Pancreas (tissue), 10 donors: ENCODE data around the gene PCNT. TPM values are rescaled to one million over a fixed set of nuclear protein-coding genes. Genes with fewer than 3 reads are reported as not detected.

ENCODE experiments used
- ATAC-seq, 4 donors: fragments of 200-7000 bp; cut with Tn5 transposase; one replicate each; pipeline versions ENCODE4 v1.8.0 to v1.9.1; 2020; ENCODE audit warnings: mild to moderate bottlenecking in 4 of 4, moderate library complexity in 4 of 4
- DNase-seq, 6 donors: peaks; one replicate each; pipeline ENCODE4 v3.0.0-alpha.2; 2020
- FAIRE-seq: peaks from 2 replicates; lab custom pipeline; 2012; peaks lifted over from hg19 to GRCh38; lab: Jason Lieb, UNC
- H3K27ac ChIP-seq, 4 donors: fragments of 200-600 bp; sonication (generic); 1 replicate in 3 of 4; 2 replicates in 1 of 4; pipeline versions ENCODE4 v1.5.0 to v1.8.0; 2020
- H3K27me3 ChIP-seq, 4 donors: fragments of 200-600 bp; one replicate each; pipeline ENCODE4 v1.8.0; 2021
- H3K36me3 ChIP-seq, 3 donors: fragments of 200-600 bp; sonication (generic) in 1 of 3; one replicate each; pipeline versions ENCODE4 v1.5.0 to v1.8.0; 2020 to 2021
- H3K4me1 ChIP-seq, 3 donors: fragments of 200-600 bp; one replicate each; pipeline ENCODE4 v1.8.0; 2021
- H3K4me3 ChIP-seq, 4 donors: fragments of 200-600 bp; sonication (generic) in 2 of 4; one replicate each; pipeline versions ENCODE4 v1.5.0 to v1.8.0; 2020 to 2021
- H3K9me3 ChIP-seq, 4 donors: fragments of 200-600 bp; one replicate each; pipeline ENCODE4 v1.8.0; 2021
- CTCF ChIP-seq, 4 donors: fragments of 200-600 bp; sonication (generic) in 3 of 4; IDR thresholded peaks; one replicate each; pipeline versions ENCODE4 v1.5.0 to v1.8.0; 2021; ENCODE audit warnings: antibody characterized with exemption in 4 of 4
- WGBS, 2 donors: extraction: QIAGEN DNeasy Blood & Tissue Kit; methylation state at CpG; one replicate each; pipeline ENCODE4 v1.1.7; 2013; 5-methylcytosine and 5-hydroxymethylcytosine counted together
- intact Hi-C, 3 donors: fragments of 100-400 bp; cut with DNase I; formaldehyde crosslinking; loops; one replicate each; pipeline versions ENCODE4 v1.11.1 to v1.14.2; 2022
- polyA plus RNA-seq, 2 donors: library from polyadenylated mRNA; stranded (reverse); fragments of 200-250 nt; gene quantifications; one replicate each; pipeline ENCODE4 v1.2.3, GENCODE V29; 2013
- total RNA-seq, 6 donors: library from RNA; stranded (reverse); fragmentation: NEBNext Ultra II Directional in 4 of 6; extraction: Animal tissue kit (Norgen Biotek cat#: 25700) in 4 of 6; gene quantifications; one replicate each; pipeline versions ENCODE4 v1.2.1 to v1.2.4, GENCODE V29; 2021 to 2023
- donor health status: healthy with polysubstance abuse.
- donor health status: DM: no; HTN: no; CAD: no; lungs with moderate emphysema.
- donor health status: DM: no; HTN: no; CAD: no.
- donor health status: control.
- donor health status: control.
- donor health status: Bipolar disorder and iron deficiency.
- donor health status: DM: yes; HTN: yes; CAD: no.
- donor health status: DM: no; HTN: no; CAD: no.
- donor health status: DM: no; HTN: no; CAD: no.
- donor health status: DM: yes; HTN: yes; CAD: no.

Gene PCNT
- total and polyA plus RNA-seq, 8 donors: 8.1 to 15.5 (median 12.1) TPM

GRCh38 chr21:46421191-46421750 is 97.3 kb downstream of the PCNT start:
- intact Hi-C loops: no loop called here
- Histone ChIP-seq H3K27ac (no peak overlapping the region), H3K4me3 (no peak overlapping the region), H3K9me3 (no peaks in the 10 kb centered on the region), H3K36me3 (peaks cover 0 to 5% (median 0%) of the 10 kb centered on the region in 3 donors), H3K4me1 (no peaks in the 10 kb centered on the region), H3K27me3 (no peaks in the 10 kb centered on the region)
- 92 to 95% methylated on average over 23 of the region's 23 CpGs for WGBS, 2 donors
- ATAC-seq (no peak), DNase-seq (no peak), FAIRE-seq (no peak)
- no peak for TF ChIP-seq CTCF (IDR thresholded peaks at IDR 0.05)

- Histone ChIP-seq H3K4me1 (no peaks in the 10 kb centered on the region), H3K4me3 (no peak overlapping the region), H3K9me3 (no peaks in the 10 kb centered on the region), H3K27ac (no peak overlapping the region), H3K27me3 (no peaks in the 10 kb centered on the region), H3K36me3 (no peaks in the 10 kb centered on the region)
- no peak for ATAC-seq
- intact Hi-C loops: no loop called here
- DNase-seq: no peak
- no peak for FAIRE-seq
- 93 to 95% methylated on average over 35 of the region's 35 CpGs for WGBS, 2 donors
- TF ChIP-seq CTCF (IDR thresholded peaks at IDR 0.05): no peak
These were observed 98.0 kb downstream of the PCNT start for GRCh38 chr21:46421756-46422555.

GRCh38 chr21:46422636-46423241 is 98.8 kb downstream of the PCNT start:
- Histone ChIP-seq H3K27me3 (no peaks in the 10 kb centered on the region), H3K4me1 (no peaks in the 10 kb centered on the region), H3K36me3 (peaks cover 0 to 5% (median 4%) of the 10 kb centered on the region in 3 donors), H3K27ac (no peak overlapping the region), H3K4me3 (no peak overlapping the region), H3K9me3 (no peaks in the 10 kb centered on the region)
- WGBS, 2 donors: 95 to 97% methylated on average over 12 of the region's 12 CpGs
- intact Hi-C loops: no loop called here
- ATAC-seq: no peak
- no peak for TF ChIP-seq CTCF (IDR thresholded peaks at IDR 0.05)
- FAIRE-seq: no peak
- no peak for DNase-seq

- no peak for ATAC-seq
- no peak overlapping the region for H3K4me3 ChIP-seq
- 86 to 87% methylated on average over 1 of the region's 1 CpG for WGBS, 2 donors
- intact Hi-C loops: no loop called here
- no peak for DNase-seq
- peaks cover 0 to 12% (median 5%) of the 10 kb centered on the region in 3 donors for H3K36me3 ChIP-seq
- no peak for FAIRE-seq
- H3K27ac ChIP-seq: no peak overlapping the region
- H3K4me1 ChIP-seq: no peaks in the 10 kb centered on the region
- TF ChIP-seq CTCF (IDR thresholded peaks at IDR 0.05): no peak
- H3K27me3 ChIP-seq: no peaks in the 10 kb centered on the region
- no peaks in the 10 kb centered on the region for H3K9me3 ChIP-seq
These were observed 99.6 kb downstream of the PCNT start for GRCh38 chr21:46423546-46424038.
